IPS-18c (cell line): ENCODE data around the gene ARVCF.

Source experiments
- H3K4me3 ChIP-seq: 2 replicates; pipeline ENCODE4 v1.7.0; 2013; ENCODE audit warnings: low read depth, mild to moderate bottlenecking, low read length, moderate library complexity; ENCODE audit not compliant: insufficient read depth
- H3K9me3 ChIP-seq: one replicate; pipeline ENCODE4 v1.6.1; 2013; ENCODE audit warnings: mild to moderate bottlenecking, low read length, moderate library complexity; ENCODE audit not compliant: control insufficient read depth, insufficient read depth

Gene ARVCF

GRCh38 chr22:20024650-20025397, 8.2 kb upstream of the ARVCF start:
- no peaks in the 10 kb centered on the region for H3K9me3 ChIP-seq
- no peak overlapping the region for H3K4me3 ChIP-seq

DNA sequence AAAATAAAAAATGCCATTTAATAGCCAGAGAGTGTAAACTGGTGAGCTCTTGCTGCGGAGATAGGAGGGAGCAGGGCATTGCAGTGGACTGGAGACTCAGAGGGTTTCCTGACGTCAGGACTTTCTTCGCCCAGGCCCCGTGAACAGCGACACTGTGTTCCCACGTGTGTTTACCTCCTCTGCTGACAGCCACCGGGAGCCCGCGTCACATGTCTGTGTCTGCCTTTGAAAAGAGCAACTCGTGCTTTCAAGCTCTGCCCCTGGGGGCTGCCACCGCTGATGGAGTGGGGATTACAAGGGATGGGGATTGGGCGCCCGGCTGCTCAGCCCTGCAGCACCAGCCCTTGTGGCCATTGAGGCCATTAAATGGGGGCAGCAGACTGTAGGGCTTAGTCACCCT, 7.6 kb upstream of the ARVCF start:
- no peaks in the 10 kb centered on the region for H3K9me3 ChIP-seq
- no peak overlapping the region for H3K4me3 ChIP-seq

DNA sequence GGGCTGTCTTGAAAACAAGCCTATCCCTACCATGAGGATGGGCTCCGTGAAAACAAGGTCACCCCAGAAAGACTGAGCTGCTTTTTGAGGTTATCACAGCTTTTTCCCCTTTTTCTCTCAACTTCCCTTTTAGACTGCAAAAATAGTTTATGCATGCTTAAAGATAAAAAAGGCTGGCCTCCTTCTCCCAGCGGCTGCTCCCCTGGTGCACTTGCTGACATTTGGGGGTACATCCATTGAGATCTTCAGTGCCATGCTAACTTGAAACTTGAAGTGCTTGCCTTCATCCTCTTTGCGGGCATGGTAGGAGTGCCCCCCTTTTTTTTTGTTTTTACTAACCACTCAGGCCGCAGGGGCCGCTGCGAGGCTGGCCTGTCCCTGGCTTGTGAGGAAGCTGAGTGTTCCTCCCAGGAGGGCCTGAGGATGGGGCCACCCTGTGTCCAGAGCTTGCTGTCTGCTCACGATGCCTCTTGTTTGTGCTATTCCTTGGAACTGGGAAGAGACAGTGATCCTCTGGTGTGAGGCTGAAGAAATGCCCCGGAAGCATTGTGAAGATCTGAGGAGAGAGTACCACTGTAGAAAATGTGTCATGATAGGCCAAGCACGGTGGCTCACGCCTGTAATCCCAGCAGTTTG, 6.5 kb upstream of the ARVCF start:
- H3K4me3 ChIP-seq, result no peak overlapping the region

DNA sequence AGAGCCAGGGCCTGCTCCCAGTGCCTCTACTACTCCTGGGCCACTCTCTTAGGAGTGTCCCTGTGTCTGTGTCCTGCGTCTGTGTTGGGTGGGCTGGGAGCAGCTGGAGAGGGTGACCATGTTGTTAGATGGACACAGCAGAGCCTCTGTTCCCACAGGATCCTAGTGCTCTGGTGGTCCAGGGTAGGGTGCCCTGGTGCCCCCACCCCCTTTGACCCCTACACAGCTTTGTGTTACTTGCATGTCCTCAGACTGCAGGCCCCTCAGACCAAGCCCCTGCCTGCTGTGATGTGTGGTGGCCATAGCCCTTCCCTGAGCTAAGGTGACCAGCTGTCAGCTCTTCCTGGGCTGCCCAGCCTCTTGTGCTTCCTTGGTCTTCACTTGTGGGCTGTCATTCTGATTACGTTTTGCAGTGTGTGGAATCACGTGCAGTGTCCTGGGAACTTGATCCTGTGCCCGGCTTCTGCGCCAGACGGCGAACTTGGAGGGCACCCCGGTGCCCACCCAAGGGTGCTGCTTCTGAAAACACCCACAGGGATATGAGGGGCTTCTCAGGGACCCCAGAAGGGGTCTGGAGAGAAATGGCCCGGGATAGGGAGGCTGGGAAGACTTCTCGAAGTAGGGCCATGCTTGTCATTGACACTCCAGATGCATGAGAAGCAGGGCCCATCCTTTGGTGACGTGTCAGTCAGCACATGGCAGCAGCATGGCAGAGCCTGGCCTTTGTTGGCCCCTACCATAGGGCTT, 5.8 kb upstream of the ARVCF start:
- Histone ChIP-seq H3K4me3 (peak overlapping the region; percentile 86; the same call in 1 of the 2 replicates), H3K9me3 (no peaks in the 10 kb centered on the region)

More for the DNA sequence above, 6.5 kb upstream of the ARVCF start:
- no peaks in the 10 kb centered on the region for H3K9me3 ChIP-seq

GRCh38 chr22:20021196-20022181, 4.9 kb upstream of the ARVCF start:
- H3K9me3 ChIP-seq, result no peaks in the 10 kb centered on the region
- peak overlapping the region; percentile 86 for H3K4me3 ChIP-seq

DNA sequence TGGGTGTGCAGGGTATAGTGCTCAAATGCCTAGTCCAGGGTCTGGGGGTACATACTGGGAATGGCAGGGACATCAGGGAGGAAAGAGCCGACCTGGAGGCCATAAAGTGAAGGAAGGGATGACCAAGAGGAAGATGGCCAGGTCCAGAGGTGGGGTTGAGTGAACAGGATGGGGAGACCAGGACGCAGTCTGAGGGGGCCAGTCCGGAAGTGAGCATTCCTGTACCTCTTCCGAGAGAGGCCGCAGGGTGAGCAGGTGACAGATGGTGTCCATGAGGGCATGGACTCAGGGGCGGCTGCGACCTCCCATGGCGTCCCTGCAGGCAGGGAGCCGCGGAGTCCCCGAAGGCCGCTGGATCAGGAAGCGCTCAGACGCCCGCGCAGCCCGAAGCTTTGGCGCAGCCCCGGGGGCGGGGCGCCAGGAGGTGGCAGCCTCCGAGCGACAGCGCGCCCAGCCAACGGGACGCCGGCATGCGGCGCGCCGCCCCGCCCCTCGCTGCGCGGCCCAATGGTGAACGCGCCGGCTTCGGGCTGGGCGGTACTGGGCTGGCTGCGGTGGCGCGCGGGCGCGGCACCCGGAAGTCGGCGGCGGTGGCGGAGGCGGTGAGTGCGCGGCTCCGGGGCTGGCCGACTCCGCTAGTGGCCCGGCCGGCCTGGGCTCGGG, 4.0 kb upstream of the ARVCF start, which contains the start of gene TANGO2:
Gene TANGO2 (plus strand): TSS at position 578 of the 663 bp plus-strand sequence. CDS start 15,689 bp downstream, outside the sequence.
- Histone ChIP-seq H3K9me3 (no peaks in the 10 kb centered on the region), H3K4me3 (peak within 1 kb of the TSS; percentile 86)

DNA sequence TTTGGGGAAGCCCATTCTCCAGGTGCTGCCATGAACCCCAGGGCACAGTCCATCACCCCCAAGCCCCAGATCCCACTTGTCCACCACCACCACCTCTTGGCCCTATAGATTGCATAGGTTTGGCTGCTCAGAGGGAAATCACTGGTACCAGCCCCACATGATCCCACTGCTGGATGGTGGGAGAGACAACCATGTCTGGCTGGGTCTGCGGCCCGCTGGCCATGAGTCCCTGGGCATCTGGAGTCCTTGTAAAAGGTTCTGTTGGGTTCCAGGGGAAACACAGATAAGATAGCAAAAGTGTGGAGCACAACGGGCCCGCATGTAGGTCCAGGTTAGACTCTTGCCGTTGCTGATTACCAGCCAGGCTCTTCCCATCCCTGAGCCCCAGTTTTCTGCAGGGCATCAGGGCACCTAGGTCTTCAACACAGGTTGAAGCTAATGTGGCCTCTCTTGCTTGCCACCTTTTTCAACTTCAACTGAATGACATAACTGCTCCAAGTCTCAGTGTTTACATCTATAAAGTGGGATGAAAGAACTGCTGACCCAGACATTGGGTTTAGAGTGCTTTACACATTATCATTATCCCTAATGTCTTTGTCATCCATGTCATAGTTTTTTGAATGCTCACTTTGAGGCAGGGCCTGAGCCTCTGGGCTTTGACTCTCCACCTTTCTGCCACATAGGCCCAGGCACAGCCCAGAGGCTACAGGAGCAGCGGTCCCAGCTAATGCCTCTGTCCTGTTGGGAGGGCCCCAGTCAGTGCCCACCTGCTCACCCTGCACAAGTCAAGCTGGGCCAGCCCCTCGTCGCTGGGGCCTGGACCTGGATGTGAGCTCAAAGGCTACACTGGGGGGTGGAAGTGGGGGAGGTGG, 3.3 kb upstream of the ARVCF start:
- Histone ChIP-seq H3K9me3 (no peaks in the 10 kb centered on the region), H3K4me3 (peak overlapping the region; percentile 46)

DNA sequence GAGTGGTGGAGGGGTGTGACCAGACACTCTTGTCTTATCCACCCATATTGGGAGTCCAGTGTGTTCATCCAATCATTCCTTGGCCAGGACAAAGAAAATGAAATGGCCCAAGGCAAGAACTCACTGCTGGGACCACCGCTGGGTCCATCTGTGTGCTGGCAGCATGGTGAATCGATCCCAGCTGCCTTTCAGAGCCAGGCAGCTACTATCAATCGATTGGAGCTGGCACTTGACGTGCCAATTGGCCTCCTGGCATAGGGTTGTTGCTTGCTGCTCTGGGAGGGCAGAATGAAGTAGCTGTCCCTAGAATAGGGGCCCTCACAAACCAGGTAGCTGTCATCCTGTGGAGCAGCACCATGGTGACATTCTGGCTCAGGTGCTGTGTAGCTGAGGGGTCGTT, 1.4 kb upstream of the ARVCF start:
- no peak overlapping the region for H3K4me3 ChIP-seq
- no peaks in the 10 kb centered on the region for H3K9me3 ChIP-seq

DNA sequence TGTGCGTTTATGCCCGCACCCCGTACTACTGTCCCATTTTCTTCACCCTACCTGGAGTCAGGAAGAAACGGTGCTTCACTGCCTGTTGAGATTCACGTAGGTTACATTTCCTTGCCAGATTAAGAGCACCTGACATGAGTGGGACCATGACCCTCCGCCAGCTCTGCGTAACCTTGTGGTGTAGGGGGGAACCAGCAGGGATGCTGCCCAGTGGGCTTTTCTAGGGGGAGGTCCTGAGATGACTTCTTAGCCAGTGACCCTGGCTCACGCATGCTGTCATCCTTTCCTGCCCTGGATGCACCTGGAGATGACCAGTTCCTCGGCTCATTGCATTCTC, 967 bp upstream of the ARVCF start:
- H3K4me3 ChIP-seq, result peak overlapping the region; percentile 77; the same call in 1 of the 2 replicates
- H3K9me3 ChIP-seq, result no peaks in the 10 kb centered on the region

- no peaks in the 10 kb centered on the region for H3K9me3 ChIP-seq
- peak overlapping the region; percentile 77 for H3K4me3 ChIP-seq
These were observed 471 bp downstream of the ARVCF start for GRCh38 chr22:20015971-20016733.

DNA sequence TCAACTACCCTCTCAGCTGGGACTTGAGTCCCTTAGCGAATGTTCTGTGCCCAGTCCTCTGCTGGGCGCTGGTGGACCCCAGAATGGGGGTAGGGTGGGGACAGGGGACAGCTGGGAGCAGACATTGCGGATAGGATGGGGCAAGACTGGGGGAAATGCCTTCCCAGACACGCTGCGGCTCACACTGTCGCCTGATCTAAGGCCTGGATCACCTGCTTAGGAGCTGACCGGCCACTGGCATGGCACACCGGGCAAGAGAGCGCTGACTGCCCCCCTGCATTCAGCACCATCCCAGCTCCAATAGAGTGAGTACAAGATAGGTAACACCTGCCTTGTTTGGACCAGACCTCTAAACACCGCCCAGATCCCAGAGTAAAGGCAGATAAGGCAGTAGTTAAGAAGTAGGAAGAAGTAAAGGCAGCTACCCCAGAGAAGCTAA, 1.4 kb downstream of the ARVCF start:
- no peaks in the 10 kb centered on the region for H3K9me3 ChIP-seq
- H3K4me3 ChIP-seq, result no peak overlapping the region

DNA sequence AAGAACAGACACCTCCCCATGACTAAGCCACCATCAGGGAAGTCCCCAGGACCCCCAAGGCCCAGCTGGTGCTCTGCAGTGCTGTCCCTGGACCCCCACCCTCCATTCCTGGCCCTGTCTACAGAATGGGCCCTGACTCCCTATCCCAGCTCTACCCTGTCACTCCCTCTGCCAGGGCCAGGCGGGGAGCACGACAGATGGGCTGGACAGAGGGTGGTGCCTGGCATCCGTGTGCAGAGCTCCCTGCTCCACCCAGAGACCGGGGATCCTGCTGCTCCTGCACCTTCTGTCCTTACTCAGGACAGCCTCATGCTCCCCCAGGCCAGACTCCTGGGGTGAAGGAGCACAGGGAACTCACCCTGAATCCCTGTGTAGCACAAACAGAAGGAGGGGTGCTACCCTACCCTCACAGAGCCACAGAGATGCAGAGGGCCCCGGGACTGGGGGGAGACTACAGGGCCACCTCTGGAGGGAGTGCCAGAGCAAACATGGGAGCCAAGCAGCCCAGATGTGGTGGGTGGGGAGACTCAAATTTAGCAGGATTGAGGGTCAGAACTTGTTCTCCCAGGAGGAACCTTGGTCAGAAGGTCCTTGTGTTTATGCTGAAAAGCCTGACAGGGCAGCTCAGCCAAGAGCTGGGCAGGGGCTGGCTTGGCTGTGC, 2.0 kb downstream of the ARVCF start:
- Histone ChIP-seq H3K4me3 (no peak overlapping the region), H3K9me3 (no peaks in the 10 kb centered on the region)

DNA sequence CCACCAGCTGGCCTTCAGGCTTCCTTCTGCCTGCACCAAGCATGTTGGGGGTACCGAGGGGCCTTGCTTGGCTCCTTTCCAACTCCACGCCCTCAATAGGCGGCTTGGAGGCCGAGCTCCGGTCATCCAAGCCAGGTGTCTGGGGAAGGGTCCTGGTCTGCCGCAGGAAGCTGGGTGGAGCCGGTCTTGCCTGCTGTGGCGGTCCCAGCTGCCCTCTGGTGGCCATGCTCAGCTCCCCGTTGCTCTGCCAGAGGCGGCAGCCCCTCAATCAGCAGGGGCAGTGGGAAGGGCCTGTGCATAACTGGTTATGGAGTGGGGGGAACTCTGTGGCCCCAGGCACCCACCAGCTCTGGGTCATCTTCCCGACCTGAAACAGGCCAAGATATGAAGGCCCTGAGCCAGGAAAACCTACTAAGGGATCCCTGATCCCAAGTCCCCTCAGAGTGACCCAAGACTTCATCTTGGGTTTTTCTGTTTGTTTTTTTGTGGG, 3.2 kb downstream of the ARVCF start:
- Histone ChIP-seq H3K9me3 (no peaks in the 10 kb centered on the region), H3K4me3 (no peak overlapping the region)

- H3K4me3 ChIP-seq, result no peak overlapping the region
These were observed 3.8 kb downstream of the ARVCF start for GRCh38 chr22:20012741-20013331.

More at GRCh38 chr22:20012741-20013331, 3.8 kb downstream of the ARVCF start:
- no peaks in the 10 kb centered on the region for H3K9me3 ChIP-seq
